ENCODE results near the gene SNX32.
"Not testable (repeated sequence)": the region's sequence is repeated elsewhere in the genome, so short reads cannot be mapped to it uniquely, and the experiment has no call there.

Gene SNX32

GRCh38 chr11:65829459-65829858 is 4.3 kb upstream of the SNX32 start:
- no peak for DNase-seq (ENCODE audit: low spot score)

GRCh38 chr11:65832231-65832630 is 1.5 kb upstream of the SNX32 start:
- DNase-seq (ENCODE audit: low spot score): not testable (repeated sequence)

GRCh38 chr11:65834202-65834601 is 439 bp downstream of the SNX32 start:
- DNase-seq (ENCODE audit: low spot score): no peak

- DNase-seq (ENCODE audit: low spot score): no peak
Measured at GRCh38 chr11:65842144-65842543, 8.4 kb downstream of the SNX32 start.

- DNase-seq (ENCODE audit: low spot score): no peak
Measured at GRCh38 chr11:65843811-65844210, 10.0 kb downstream of the SNX32 start.

GRCh38 chr11:65844231-65844872 is 10.6 kb downstream of the SNX32 start:
- DNase-seq (ENCODE audit: low spot score): no peak

- DNase-seq (ENCODE audit: low spot score): no peak
Measured at GRCh38 chr11:65847746-65848145, 14.0 kb downstream of the SNX32 start.

GRCh38 chr11:65848693-65849092 is 14.9 kb downstream of the SNX32 start:
- DNase-seq (ENCODE audit: low spot score): not testable (repeated sequence)

GRCh38 chr11:65849366-65849765 is 15.6 kb downstream of the SNX32 start:
- DNase-seq (ENCODE audit: low spot score): no peak

- no peak for DNase-seq (ENCODE audit: low spot score)
Measured at GRCh38 chr11:65849771-65850216, 16.0 kb downstream of the SNX32 start.

GRCh38 chr11:65850217-65851082 is 16.7 kb downstream of the SNX32 start:
- DNase-seq (ENCODE audit: low spot score): no peak

GRCh38 chr11:65851083-65851579 is 17.4 kb downstream of the SNX32 start:
- no peak for DNase-seq (ENCODE audit: low spot score)

- DNase-seq (ENCODE audit: low spot score): no peak
Measured at GRCh38 chr11:65851811-65852507, 18.2 kb downstream of the SNX32 start.

- DNase-seq (ENCODE audit: low spot score): no peak
Measured at GRCh38 chr11:65852508-65853245, 18.9 kb downstream of the SNX32 start.

- DNase-seq (ENCODE audit: low spot score): no peak
Measured at GRCh38 chr11:65853246-65853979, 19.6 kb downstream of the SNX32 start.

- no peak for DNase-seq (ENCODE audit: low spot score)
Measured at GRCh38 chr11:65854161-65854592, 20.4 kb downstream of the SNX32 start.

GRCh38 chr11:65854852-65855837 is 21.4 kb downstream of the SNX32 start:
- no peak for DNase-seq (ENCODE audit: low spot score)

GRCh38 chr11:65855927-65856363 is 22.2 kb downstream of the SNX32 start:
- no peak for DNase-seq (ENCODE audit: low spot score)

- peak; percentile 71 for DNase-seq (ENCODE audit: low spot score)
Measured at GRCh38 chr11:65856689-65857499, 23.1 kb downstream of the SNX32 start.
